K562 (cell line): ENCODE measurements around the gene TSC22D2. TPM values are rescaled to one million over a fixed set of nuclear protein-coding genes. Genes with fewer than 3 reads are reported as not detected.

Experiments used
- AFF4 ChIP-seq: sonication (generic); formaldehyde crosslinking; IDR thresholded peaks from 2 replicates; pipeline ENCODE4 v1.8.0; 2023; ENCODE audit warnings: mild to moderate bottlenecking, missing genetic modification reagents
- BCL6 ChIP-seq: fragments of 250-450 bp; sonication (Bioruptor Pico); IDR thresholded peaks from 2 replicates; pipeline ENCODE4 v1.4.0; 2020
- BCLAF1 ChIP-seq, 2 experiments: fragments of 450-650 bp in 1 of 2; IDR thresholded peaks; 2 replicates each; pipeline ENCODE4 v1.6.1; 2011 to 2017; ENCODE audit warnings: low read depth in 2 of 2, antibody characterized with exemption in 1 of 2, borderline replicate concordance in 1 of 2, low read length in 1 of 2, mild to moderate bottlenecking in 1 of 2, mixed read lengths in 1 of 2; ENCODE audit not compliant: control insufficient read depth in 1 of 2
- ELK1 ChIP-seq: sonication (generic); formaldehyde crosslinking; IDR thresholded peaks from 2 replicates; pipeline ENCODE4 v1.8.1; 2022; ENCODE audit warnings: missing genetic modification reagents
- HNRNPL ChIP-seq: fragments of 200-400 bp; formaldehyde crosslinking; IDR thresholded peaks from 2 replicates; pipeline ENCODE4 v1.6.1; 2017; ENCODE audit warnings: low read depth, mild to moderate bottlenecking, low read length
- MYC ChIP-seq, 2 experiments: fragments of 250-450 bp in 1 of 2; sonication (Bioruptor Pico) in 1 of 2; IDR thresholded peaks; 2 replicates each; pipeline versions ENCODE4 v1.5.1 to v1.6.1; 2012 to 2021; ENCODE audit warnings: low read depth in 2 of 2, borderline replicate concordance in 1 of 2, improper control_type of control experiment in 1 of 2, low read length in 1 of 2, mild to moderate bottlenecking in 1 of 2, moderate library complexity in 1 of 2
- NCOR1 ChIP-seq: fragments of 450-650 bp; IDR thresholded peaks from 2 replicates; pipeline ENCODE4 v1.6.1; 2016; ENCODE audit warnings: mild to moderate bottlenecking, moderate library complexity
- PURB ChIP-seq: sonication (generic); formaldehyde crosslinking; IDR thresholded peaks from 2 replicates; pipeline ENCODE4 v1.9.0; 2021; ENCODE audit warnings: low read depth, mild to moderate bottlenecking, missing genetic modification reagents
- RBM14 ChIP-seq: fragments of 200-400 bp; formaldehyde crosslinking; IDR thresholded peaks from 2 replicates; pipeline ENCODE4 v1.6.1; 2018; ENCODE audit warnings: low read depth, mild to moderate bottlenecking, low read length, moderate library complexity, borderline replicate concordance; ENCODE audit not compliant: insufficient read depth
- SIN3A ChIP-seq, 2 experiments: fragments of 150-350 bp in 1 of 2; IDR thresholded peaks; 2 replicates each; pipeline ENCODE4 v1.6.1; 2011 to 2016; ENCODE audit warnings: borderline replicate concordance in 2 of 2, low read depth in 2 of 2, low read length in 2 of 2, mild to moderate bottlenecking in 2 of 2, moderate library complexity in 2 of 2; ENCODE audit not compliant: control insufficient read depth in 1 of 2
- SMARCA5 ChIP-seq: fragments of 450-650 bp; IDR thresholded peaks from 2 replicates; pipeline ENCODE4 v1.6.1; 2016
- SMARCC2 ChIP-seq: fragments of 450-650 bp; IDR thresholded peaks from 2 replicates; pipeline ENCODE4 v1.6.1; 2017; ENCODE audit warnings: antibody characterized with exemption, moderate library complexity, mild to moderate bottlenecking, low read depth
- TBP ChIP-seq: optimal IDR thresholded peaks from 2 replicates; pipeline ENCODE3; 2011; ENCODE audit warnings: low read depth, low read length, improper control_type of control experiment
- TFE3 ChIP-seq: fragments of 450-650 bp; formaldehyde crosslinking; IDR thresholded peaks from 2 replicates; pipeline ENCODE4 v1.4.0; 2020; ENCODE audit warnings: mild to moderate bottlenecking, mixed read lengths
- ZFP91 ChIP-seq: sonication (generic); formaldehyde crosslinking; IDR thresholded peaks from 2 replicates; pipeline ENCODE4 v1.8.0; 2022; ENCODE audit warnings: mild to moderate bottlenecking, missing genetic modification reagents
- ZNF780A ChIP-seq: fragments of 250-450 bp; sonication (Bioruptor Pico); IDR thresholded peaks from 2 replicates; pipeline ENCODE4 v1.5.0; 2021; ENCODE audit warnings: mild to moderate bottlenecking
- polyA plus RNA-seq, 8 experiments: library from polyadenylated mRNA; depleted of rRNA in 4 of 8; stranded (reverse) in 5 of 8; unstranded in 3 of 8; fragments of >200 nt; fragmentation: Nextera tagmentation in 2 of 8; fragmentation: Illumina TruSeq in 1 of 8; extraction: Ambion mirVana in 2 of 8; extraction: Trizol in 1 of 8; gene quantifications; 2 replicates each; pipeline versions ENCODE4 v1.2.1 to v1.2.3, GENCODE V29; 2011 to 2014; ENCODE audit warnings: inconsistent platforms in 1 of 8, missing spikeins in 1 of 8
- total RNA-seq, 7 experiments: library from RNA; depleted of rRNA in 6 of 7; stranded (reverse); fragments of >200 nt in 6 of 7; fragmentation: Illumina TruSeq in 2 of 7; extraction: Trizol in 2 of 7; gene quantifications; 2 replicates each; pipeline versions ENCODE4 v1.2.1 to v1.2.3, GENCODE V29; 2011 to 2021; ENCODE audit warnings: low replicate concordance in 1 of 7

Gene TSC22D2
- total and polyA plus RNA-seq, 9 of the 15 experiments (the other 6 are each of a cell fraction or from before 2014, with no cell fraction given) = 5.5 to 44.0 (median 19.3) TPM

GRCh38 chr3:150409125-150409511, 1.0 kb downstream of the TSC22D2 start (continued):
- TF ChIP-seq TFE3 (CRISPR knock-in tag) (no peak), BCLAF1 (IDR thresholded peaks at IDR 0.05; ENCODE audit: borderline replicate concordance in 1 of 2, control insufficient read depth in 1 of 2, low read depth in 2 of 2, low read length in 1 of 2) (no peak), SMARCA5 (no peak), TBP (no peak), AFF4 (CRISPR knock-in tag) (0 out of 2 replicates have a peak, but pooled peaks have one; percentile 2), BCL6 (CRISPR knock-in tag) (no peak), NCOR1 (no peak), MYC (IDR thresholded peaks at IDR 0.05; ENCODE audit: low read depth, low read length) (no peak), MYC (CRISPR knock-in tag; IDR thresholded peaks at IDR 0.05; ENCODE audit: borderline replicate concordance, low read depth) (no peak), SMARCC2 (no peak), ZNF780A (no peak), ELK1 (CRISPR knock-in tag) (no peak), ZFP91 (no peak), HNRNPL (no peak), PURB (CRISPR knock-in tag) (no peak), SIN3A (IDR thresholded peaks at IDR 0.05; ENCODE audit: borderline replicate concordance in 2 of 2, control insufficient read depth in 1 of 2, low read depth in 2 of 2, low read length in 2 of 2) (peak in 1 of 2 experiments; percentile 33; a peak in 1 of 4 replicates), RBM14 (no peak)
